GM21526 (cell line): Measurements from ENCODE around the gene FGFR3.

ENCODE experiments used
- ATAC-seq: cut with Tn5 transposase; IDR thresholded peaks from one replicate; pipeline ENCODE4 v1.9.1; 2021; ENCODE audit warnings: moderate library complexity; ENCODE audit not compliant: unreplicated experiment, low FRiP score

Gene FGFR3

DNA sequence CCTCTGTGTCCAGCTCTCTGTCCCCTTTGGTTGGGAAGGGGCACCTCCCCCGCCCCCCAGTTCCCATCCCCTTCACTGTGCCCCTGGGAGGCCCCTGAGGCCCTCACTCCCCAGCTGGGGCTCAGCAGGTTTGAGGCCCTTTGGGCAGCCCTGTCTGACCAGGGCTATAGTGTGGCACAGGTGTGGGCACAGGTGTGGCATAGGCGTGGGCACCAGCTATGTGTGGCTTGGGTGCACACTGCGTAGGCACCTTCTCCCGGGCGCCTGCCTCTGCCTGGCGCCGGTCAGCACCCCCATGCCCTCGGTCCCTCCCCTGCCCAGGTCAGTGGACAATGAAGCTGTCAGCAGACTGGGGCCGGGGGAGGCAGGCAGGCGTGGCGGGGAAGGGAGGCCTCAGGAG lies 7.5 kb upstream of the FGFR3 start:
- no peak for ATAC-seq

- ATAC-seq = no peak
Observed at GRCh38 chr4:1786544-1787362, 6.3 kb upstream of the FGFR3 start.

DNA sequence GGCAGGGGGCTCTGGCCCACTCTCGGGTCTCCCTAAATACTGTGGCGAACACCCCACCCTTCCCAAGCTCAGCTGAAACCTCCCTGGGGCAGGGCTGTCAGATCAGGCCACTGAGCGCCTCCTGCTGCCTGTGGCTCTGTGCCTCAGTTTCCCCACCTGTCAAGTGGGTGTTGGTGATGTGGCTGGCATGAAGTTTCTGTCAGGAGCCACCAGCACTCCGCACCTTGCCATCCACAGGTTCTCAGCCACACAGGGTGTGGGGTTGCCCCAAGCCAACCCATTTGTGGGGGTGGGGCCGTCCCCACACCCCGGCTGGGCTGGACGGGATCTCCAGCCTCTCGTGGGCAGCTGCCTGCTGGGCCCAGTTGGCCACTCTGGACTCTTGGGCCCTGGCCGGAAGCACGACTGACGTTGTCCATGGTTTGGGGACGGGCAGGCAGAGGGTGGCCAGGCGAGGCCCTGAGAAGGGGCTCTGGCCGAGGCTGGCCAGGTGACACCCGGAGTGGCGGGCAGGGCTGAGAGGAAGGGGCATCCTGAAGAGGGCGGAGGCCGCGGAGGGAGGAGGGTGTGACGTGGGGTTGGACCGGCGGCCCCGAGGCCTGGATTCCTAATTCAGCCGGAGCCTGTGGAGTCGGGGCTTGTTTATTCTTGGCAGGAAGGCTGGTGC lies 5.5 kb upstream of the FGFR3 start:
- ATAC-seq = no peak

DNA sequence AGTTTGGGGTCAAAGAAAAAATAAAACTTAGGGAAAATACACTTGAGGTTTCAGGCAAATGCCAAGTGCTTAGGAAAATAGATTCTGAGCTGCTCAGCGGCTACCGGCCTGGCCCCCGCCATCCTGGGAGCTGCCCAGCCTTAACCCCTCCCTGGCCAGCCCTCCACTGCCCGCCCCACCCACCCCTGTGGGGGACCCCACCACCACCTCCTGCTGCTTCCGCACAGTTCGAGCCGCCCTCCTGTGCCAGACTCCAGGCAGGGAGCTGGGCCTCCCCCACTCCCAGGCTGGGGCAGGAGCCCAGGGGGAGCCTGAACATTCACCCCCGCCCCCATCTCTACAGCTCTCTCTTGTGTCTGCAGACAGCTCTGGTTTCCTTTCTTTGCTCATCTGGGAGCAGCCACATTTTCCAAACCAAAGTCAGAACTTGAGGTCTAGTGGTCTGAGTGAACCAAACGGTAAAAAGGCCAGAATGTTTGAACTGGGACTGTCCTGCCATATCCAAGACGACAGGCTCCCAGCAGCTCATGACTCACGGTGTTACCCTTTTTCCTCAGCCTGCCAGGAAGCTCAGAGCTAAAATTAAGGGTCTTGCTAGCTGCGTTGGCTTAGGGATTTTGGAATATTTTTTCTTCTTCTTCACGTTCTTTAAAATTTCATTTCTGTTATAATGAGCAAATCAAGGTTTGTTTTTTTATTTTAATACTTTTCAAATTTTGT lies 4.7 kb upstream of the FGFR3 start:
- ATAC-seq = no peak

GRCh38 chr4:1789552-1789951 lies 3.5 kb upstream of the FGFR3 start:
- no peak for ATAC-seq

DNA sequence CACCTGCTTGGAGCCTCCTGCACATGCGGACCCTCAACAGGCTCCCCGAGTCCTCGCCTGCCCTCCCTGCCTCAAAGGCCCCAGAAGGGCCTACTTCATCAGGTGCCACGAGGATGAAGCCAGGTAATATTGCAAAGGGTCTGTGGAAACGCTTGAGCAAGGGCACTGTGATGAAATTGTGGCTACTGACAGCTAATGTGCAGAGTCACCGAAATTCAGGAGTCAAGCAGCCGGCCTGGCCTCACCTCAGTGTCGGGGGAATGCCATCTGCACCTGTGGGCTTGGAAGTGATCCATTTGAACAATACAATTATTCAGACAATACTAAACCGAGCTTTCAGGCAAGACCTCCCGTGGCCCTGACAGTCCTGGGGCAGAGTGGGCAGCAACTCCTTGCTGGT lies 3.1 kb upstream of the FGFR3 start:
- ATAC-seq = no peak

GRCh38 chr4:1792158-1792831 lies 798 bp upstream of the FGFR3 start:
- ATAC-seq = no peak

DNA sequence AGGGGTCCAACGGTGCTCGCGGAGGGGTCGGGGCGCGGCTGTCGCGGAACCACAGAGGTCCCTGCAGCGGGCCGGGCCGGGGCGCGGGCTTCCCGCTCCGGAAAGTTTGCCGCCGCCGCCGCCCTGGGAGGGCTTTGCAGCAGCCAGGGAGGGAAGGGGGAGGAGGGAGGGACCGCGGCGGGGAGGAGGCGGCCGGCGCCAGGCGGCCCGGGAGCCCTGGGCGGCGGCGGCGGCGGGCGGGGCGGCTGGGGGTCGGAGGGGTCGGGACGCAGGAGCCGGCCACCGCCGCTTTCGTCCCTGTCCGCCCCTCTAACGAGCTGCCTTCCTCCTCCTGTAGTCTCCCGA lies 375 bp downstream of the FGFR3 start:
- no peak for ATAC-seq

DNA sequence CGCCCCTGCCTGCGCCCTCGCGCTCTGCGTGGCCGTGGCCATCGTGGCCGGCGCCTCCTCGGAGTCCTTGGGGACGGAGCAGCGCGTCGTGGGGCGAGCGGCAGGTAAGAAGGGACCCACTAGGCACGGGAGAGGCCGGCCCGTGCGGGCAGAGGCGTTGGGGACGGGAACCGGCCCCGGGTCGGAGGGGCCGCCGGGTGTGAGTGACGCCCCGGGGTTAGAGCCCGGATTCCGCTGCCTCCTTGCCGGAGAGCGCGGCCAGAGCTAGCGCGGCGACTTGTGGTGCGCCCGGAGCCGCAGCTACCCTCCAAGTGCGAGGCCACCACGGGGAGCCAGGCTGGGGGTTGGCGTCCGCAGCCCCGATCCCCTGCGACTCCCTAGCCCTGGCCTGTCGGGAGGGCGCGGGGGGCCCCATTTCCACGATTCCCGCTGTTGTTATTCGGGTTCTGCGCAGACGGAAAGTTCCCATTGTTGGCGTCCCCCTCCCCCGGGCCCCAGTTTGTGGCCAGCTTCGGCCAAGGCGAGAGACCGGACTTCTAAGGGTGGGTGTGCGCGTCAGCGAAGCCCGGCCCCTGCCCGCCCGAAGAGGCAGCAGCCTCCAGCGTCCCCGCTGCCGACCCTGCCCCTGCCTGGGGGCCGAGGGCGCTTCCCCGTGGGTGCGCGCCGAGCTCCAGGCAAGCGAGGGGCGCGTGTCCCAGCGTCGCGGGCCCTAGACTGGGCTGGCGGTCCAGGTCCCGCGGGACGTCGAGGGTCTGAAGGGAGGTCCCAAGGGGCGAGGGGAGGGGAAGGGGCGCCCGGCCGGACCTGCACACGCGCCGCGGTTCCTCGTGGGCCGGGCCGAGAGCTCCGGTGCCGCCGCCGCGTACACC lies 1.1 kb downstream of the FGFR3 start:
- no peak for ATAC-seq

DNA sequence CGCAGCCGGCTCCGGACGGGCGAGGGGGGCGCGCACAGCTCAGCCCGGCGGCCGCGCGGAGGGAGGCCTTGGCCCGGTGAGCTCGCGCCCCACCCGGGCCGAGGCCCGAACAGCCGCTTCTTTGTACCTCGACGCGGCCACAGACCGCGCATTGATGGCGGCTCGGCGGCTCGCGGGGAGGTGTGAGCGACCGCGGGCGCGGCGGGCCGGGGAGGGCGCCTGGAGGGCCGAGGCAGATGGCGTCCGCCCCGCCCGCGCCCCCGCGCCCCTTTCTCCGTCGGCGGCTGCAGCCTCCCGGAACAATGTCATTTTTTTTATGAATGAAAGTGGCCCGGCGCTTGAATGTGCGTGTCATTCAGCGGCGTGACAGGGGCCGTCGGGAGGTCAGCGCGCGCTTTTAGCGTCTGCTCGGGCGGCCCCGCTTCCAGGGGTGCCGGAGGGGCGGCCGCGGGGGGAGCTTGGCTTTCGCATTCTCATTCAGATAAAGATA lies 1.8 kb downstream of the FGFR3 start:
- ATAC-seq = no peak

DNA sequence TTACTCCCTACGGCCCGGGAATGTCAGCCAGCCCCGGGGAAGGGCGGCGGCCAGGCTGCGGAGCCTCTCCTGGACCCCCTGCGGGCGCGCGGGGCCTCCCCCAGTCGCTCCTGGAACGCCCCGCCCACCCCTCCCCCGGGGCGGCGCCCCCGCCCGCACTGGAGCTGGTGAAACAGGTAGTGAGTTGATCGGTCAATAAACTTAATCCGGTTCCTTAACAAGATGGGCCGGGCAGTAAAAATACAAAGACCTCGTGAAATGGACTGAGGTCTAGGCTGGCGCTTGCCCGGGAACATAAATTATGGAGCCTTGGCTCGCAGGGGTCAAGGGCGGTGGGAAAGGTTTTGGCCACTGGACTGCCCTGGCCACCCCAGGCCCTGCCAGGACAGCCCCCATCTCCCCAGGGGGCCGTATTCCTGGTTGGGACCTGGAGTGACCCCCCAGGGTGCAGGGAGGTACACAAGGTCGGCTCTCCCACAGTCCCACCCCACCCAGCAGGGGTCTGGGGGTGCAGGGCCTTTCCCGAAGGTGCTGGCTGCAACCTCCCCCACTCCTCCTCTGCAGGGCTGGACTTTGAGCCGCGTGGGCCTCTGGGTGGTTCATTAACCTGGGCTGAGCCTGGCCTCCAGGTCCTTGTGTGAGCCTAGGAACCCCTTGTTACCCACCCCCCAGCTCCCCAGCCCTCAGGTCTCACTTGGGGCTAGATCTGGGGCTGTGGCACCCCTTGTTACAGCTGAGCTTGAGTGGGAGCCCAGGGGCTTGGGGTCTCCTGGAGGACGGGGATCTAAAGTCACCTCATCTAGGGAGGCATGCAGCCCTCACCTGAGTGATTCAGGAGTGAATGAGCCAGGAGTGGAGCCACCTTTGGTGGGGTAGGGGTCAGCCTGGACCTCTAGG lies 2.5 kb downstream of the FGFR3 start:
- no peak for ATAC-seq

- no peak for ATAC-seq
Observed at GRCh38 chr4:1796486-1797204, 3.6 kb downstream of the FGFR3 start.

DNA sequence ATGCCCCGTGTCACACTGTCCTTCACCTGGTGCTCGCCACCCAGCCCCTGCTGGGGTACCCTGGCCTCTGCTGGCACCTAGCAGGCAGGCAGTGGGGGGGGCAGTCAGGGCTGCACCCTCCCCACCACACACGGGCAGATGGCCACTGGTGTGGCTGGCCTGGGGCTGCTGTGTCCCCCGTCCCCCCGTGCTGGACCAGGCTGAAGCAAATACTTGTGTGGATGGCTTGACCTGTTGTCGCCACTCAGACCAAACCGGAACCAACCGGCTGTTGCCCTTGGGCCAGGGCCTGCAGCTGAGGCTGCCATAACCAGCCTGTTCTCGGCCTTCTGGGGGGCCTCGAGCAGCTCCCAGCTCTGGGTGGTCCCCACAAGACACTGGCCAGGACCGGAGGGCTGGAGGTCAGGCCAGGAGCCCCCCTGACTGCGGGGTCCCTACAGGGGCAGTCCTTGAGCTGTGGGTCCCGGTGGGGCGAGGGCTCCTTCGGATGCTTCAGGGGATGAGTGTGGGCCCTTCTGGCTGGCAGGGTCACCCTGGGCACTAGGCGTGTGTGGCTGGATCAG lies 4.3 kb downstream of the FGFR3 start:
- no peak for ATAC-seq

DNA sequence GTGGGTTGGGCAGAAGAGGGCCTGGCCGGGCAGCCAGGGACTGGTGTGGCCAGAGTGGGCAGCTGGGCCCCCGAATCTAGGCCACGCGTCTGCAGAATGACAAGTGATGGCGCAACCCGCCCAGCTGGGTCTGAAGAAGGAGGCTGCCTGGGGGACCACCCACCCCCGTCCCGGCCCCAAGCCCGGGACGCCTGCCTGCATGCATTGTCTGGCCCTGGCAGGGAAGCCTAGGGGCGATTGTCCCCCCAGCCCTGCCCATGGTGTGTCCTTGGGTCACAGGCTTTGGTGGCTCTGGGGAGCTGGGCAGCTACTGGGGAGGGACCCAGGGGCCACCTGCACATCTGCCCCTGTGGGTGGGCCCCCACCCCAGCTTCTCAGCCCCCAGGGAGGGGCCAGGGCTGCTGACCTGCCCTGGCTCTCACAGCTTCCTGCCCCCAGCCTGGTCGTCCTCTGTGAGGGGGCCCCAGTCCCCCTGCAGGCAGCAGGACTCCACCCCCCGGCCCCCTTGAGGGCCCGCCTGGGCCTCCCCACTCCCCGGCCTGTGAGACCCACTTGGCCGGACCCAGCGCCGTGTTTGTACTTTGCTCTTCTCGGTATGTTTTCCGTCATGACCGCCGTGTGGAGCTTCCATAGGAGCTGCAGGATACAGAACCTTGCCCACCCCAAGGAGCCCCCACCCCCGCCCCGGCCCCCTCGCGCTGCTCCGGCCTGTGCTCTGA lies 4.9 kb downstream of the FGFR3 start:
- no peak for ATAC-seq

- no peak for ATAC-seq
Observed at GRCh38 chr4:1798580-1799386, 5.7 kb downstream of the FGFR3 start.
